SU-DHL-6 (cell line): ENCODE measurements around the gene ATE1.

Experiments used
- EZH2phosphoT487 ChIP-seq: fragments of 200-600 bp; sonication (generic), shearing (Covaris generic); conservative IDR thresholded peaks from 2 replicates; pipeline ENCODE4 v1.6.1; 2018; ENCODE audit warnings: mild to moderate bottlenecking, antibody characterized with exemption, low read length, moderate library complexity, mixed read lengths
- TF ChIP-seq, protein P1 (sequence below): fragments of 200-600 bp; sonication (generic); IDR thresholded peaks from one replicate; pipeline ENCODE4 v1.5.1; 2017; ENCODE audit warnings: antibody characterized with exemption, mild to moderate bottlenecking, low read length, moderate library complexity; ENCODE audit not compliant: insufficient read depth, poor library complexity, severe bottlenecking

DNA sequence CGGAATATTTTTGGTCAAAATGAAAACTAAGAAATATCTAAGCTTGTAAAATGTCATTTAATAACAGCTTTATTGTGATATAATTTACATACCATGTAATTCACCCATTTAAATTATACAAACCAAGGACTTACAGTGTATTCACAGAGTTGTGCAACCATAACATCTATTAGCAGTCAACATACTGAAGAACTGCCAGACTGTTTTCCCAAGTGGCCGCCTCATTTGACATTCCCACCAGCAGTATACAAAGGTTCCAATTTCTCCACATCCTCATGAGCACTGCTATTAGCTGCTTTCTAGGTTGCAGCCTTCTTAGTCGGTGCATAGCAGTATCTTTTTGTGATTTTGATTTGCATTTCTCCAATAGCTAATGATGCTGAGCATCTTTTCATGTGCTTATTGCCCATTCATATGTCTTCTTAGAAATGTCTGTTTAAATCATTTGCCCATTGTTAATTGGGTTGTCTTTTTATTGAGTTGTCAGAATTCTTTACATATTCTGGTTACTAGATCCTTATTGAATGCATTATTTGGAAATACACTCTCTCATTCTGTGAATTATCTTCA, 176.6 kb downstream of the ATE1 start:
- TF ChIP-seq, protein P1, sequence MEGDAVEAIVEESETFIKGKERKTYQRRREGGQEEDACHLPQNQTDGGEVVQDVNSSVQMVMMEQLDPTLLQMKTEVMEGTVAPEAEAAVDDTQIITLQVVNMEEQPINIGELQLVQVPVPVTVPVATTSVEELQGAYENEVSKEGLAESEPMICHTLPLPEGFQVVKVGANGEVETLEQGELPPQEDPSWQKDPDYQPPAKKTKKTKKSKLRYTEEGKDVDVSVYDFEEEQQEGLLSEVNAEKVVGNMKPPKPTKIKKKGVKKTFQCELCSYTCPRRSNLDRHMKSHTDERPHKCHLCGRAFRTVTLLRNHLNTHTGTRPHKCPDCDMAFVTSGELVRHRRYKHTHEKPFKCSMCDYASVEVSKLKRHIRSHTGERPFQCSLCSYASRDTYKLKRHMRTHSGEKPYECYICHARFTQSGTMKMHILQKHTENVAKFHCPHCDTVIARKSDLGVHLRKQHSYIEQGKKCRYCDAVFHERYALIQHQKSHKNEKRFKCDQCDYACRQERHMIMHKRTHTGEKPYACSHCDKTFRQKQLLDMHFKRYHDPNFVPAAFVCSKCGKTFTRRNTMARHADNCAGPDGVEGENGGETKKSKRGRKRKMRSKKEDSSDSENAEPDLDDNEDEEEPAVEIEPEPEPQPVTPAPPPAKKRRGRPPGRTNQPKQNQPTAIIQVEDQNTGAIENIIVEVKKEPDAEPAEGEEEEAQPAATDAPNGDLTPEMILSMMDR = no peak
- no peak for TF ChIP-seq EZH2phosphoT487
